ENCODE measurements around the gene GRK6. TPM values are rescaled to one million over a fixed set of nuclear protein-coding genes. Genes with fewer than 3 reads are reported as not detected.
A peak's percentile ranks its signal among the peaks of the same experiment; 100 is the strongest.

Gene GRK6
- total RNA-seq, 1 donor from 2014 or later: 43.0 TPM

DNA sequence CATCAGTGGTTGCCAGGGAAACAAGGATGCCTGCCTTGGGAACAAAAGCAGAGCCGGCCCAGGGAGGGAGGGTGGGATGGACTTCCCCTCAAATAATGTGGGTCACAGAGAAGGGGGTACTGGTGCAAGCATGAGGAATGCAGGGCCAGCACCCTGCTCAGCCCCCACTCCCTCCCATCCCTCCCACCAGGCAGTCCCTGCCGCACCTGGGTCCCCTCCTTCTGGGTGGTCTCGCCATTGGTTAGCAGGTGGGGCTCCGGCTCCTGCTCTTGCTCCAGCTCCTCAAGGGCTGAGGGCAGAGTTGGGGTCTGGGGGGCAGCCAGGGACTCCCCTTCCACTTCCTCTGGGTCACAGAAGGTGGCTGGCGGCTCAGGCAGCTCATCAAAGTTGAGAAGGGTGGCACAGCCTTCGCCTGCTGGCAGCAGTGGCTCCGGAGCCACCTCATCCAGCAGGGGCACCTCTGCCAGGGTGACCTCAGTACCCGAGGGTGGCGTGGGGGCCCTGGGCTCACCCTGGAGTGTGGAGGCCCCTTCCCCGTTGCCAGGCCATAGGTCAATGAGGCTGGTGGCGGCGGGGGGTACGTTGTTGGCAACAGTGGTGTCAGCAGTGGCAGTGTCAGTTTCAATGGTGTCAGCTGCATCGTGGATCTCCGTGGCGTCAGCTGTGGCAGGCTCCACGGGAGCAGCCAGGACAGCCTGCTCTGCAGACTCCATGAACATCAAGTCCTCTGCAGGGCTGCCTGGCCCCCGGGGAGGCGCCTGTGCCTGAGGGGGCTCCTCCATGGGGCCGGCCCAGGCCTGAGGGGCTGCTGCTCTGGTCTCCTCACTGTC is 31.6 kb downstream of the GRK6 start:
- no peak overlapping the region for H3K4me3 Mint-ChIP-seq (ENCODE audit: low read depth)
- H3K4me1 Mint-ChIP-seq (ENCODE audit: low read depth): peaks cover 10% of the 10 kb centered on the region
- H3K27ac Mint-ChIP-seq: peak overlapping the region; percentile 97
- H3K36me3 Mint-ChIP-seq (ENCODE audit: insufficient read depth): peaks cover 15% of the 10 kb centered on the region
- H3K27me3 Mint-ChIP-seq: no peaks in the 10 kb centered on the region
- no peaks in the 10 kb centered on the region for H3K9me3 Mint-ChIP-seq (ENCODE audit: low read depth)
- TF ChIP-seq, protein P1, sequence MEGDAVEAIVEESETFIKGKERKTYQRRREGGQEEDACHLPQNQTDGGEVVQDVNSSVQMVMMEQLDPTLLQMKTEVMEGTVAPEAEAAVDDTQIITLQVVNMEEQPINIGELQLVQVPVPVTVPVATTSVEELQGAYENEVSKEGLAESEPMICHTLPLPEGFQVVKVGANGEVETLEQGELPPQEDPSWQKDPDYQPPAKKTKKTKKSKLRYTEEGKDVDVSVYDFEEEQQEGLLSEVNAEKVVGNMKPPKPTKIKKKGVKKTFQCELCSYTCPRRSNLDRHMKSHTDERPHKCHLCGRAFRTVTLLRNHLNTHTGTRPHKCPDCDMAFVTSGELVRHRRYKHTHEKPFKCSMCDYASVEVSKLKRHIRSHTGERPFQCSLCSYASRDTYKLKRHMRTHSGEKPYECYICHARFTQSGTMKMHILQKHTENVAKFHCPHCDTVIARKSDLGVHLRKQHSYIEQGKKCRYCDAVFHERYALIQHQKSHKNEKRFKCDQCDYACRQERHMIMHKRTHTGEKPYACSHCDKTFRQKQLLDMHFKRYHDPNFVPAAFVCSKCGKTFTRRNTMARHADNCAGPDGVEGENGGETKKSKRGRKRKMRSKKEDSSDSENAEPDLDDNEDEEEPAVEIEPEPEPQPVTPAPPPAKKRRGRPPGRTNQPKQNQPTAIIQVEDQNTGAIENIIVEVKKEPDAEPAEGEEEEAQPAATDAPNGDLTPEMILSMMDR (IDR thresholded peaks at IDR 0.05; ENCODE audit: unreplicated experiment): no peak
- DNase-seq (ENCODE audit: low spot score, unreplicated experiment): no peak

DNA sequence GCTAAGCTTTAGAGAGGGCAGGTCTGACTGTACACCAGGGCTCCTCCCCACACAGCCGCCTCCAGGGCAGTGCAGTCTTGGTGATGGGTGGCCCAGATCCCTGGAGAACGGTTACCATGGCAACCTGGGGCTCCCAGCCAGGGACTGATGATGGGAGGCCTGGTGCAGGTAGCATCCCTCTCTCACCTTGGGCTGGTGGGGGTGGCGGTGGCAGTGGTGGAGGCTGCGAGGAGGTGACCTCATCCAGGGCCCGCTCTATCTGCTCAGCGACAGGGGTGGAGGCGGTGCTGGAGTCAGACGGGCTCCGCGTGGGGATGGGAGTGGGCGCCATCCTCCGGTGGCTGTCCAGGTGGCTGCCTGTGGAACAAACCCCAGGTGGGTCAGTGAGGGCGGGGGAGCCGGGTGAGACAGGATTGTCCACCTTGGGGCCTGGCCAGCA is 32.5 kb downstream of the GRK6 start:
- Mint-ChIP-seq H3K27me3 (no peaks in the 10 kb centered on the region), H3K36me3 (ENCODE audit: insufficient read depth) (peaks cover 21% of the 10 kb centered on the region), H3K4me3 (ENCODE audit: low read depth) (no peak overlapping the region), H3K27ac (no peak overlapping the region), H3K4me1 (ENCODE audit: low read depth) (peaks cover 6% of the 10 kb centered on the region), H3K9me3 (ENCODE audit: low read depth) (no peaks in the 10 kb centered on the region)
- no peak for DNase-seq (ENCODE audit: low spot score, unreplicated experiment)
- TF ChIP-seq, protein P1 (IDR thresholded peaks at IDR 0.05; ENCODE audit: unreplicated experiment): no peak

DNA sequence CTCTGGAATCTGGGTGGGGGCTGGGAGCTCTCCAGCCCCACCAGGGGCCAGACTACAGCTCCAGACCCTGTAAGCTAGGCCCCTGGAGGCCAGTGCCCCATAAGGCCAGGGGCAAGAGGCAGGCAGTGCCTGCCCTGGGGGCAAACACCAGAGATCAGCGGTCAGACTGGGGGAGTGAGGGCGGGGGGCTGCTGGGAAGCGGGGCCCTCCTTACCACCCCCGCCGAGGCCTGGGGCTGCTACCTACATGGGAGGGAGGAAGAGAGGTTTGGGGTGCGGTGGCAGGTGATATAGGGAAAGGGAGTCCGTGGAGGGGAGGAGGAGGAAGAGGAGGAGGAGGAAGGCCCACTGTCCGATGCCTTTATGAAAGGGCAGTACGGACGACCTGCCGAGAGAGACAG is 32.9 kb downstream of the GRK6 start:
- no peak overlapping the region for H3K4me3 Mint-ChIP-seq (ENCODE audit: low read depth)
- H3K27ac Mint-ChIP-seq: no peak overlapping the region
- H3K27me3 Mint-ChIP-seq: no peaks in the 10 kb centered on the region
- TF ChIP-seq, protein P1 (IDR thresholded peaks at IDR 0.05; ENCODE audit: unreplicated experiment): no peak
- H3K9me3 Mint-ChIP-seq (ENCODE audit: low read depth): no peaks in the 10 kb centered on the region
- no peak for DNase-seq (ENCODE audit: low spot score, unreplicated experiment)
- H3K36me3 Mint-ChIP-seq (ENCODE audit: insufficient read depth): peaks cover 21% of the 10 kb centered on the region
- peaks cover 5% of the 10 kb centered on the region for H3K4me1 Mint-ChIP-seq (ENCODE audit: low read depth)

DNA sequence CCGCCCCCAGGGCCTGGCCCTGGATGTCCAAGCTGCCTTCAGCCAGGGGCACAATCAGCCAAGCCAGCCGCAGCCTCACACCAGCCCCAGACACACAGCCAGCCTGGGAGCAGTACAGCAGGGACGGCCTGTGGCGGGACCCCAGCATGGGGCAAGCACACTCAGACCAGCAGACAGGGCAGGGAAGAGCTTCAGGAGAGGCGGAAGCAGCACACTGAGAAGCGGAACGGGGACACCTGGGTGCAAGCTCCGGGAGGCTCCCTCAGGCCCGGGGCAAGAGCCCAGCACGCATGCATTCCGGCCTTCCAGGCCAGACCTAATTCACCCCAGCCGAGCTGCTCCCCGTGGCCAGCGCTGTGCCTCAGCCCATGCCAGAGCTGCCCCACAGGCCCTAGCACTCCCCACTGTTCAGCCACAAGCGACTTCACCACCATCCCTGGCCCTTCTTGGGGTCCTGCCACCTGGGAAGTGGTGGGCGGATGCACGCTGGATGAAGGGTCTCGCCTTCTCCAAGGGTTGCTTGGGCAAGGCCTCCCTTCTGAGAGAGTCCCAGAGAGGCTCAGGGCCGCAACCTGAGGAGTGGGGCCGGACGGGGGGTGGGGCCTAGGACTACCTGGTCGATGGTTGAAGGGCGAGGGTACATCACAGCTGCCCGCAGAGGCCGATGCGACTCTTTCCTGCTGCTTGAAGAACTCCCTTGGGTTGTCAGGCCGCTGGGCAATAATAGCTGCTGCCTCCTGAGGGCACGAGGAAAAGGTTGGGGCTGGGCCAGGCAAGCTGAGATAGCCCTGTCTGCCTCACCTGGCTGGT is 33.5 kb downstream of the GRK6 start:
- no peaks in the 10 kb centered on the region for H3K9me3 Mint-ChIP-seq (ENCODE audit: low read depth)
- H3K27me3 Mint-ChIP-seq: no peaks in the 10 kb centered on the region
- no peak for DNase-seq (ENCODE audit: low spot score, unreplicated experiment)
- no peak overlapping the region for H3K4me3 Mint-ChIP-seq (ENCODE audit: low read depth)
- H3K36me3 Mint-ChIP-seq (ENCODE audit: insufficient read depth): peaks cover 21% of the 10 kb centered on the region
- TF ChIP-seq, protein P1 (IDR thresholded peaks at IDR 0.05; ENCODE audit: unreplicated experiment): no peak
- peaks cover 5% of the 10 kb centered on the region for H3K4me1 Mint-ChIP-seq (ENCODE audit: low read depth)
- peak overlapping the region; percentile 71 for H3K27ac Mint-ChIP-seq

- no peaks in the 10 kb centered on the region for H3K27me3 Mint-ChIP-seq
- H3K27ac Mint-ChIP-seq: no peak overlapping the region
- H3K9me3 Mint-ChIP-seq (ENCODE audit: low read depth): no peaks in the 10 kb centered on the region
- H3K4me3 Mint-ChIP-seq (ENCODE audit: low read depth): no peak overlapping the region
- H3K4me1 Mint-ChIP-seq (ENCODE audit: low read depth): peaks cover 2% of the 10 kb centered on the region
- TF ChIP-seq, protein P1 (IDR thresholded peaks at IDR 0.05; ENCODE audit: unreplicated experiment): no peak
- H3K36me3 Mint-ChIP-seq (ENCODE audit: insufficient read depth): peaks cover 35% of the 10 kb centered on the region
- no peak for DNase-seq (ENCODE audit: low spot score, unreplicated experiment)
Observed at GRCh38 chr5:177462021-177462670, 35.7 kb downstream of the GRK6 start.
